ENCODE data around the gene TUBA1B. TPM values are rescaled to one million over a fixed set of nuclear protein-coding genes. Genes with fewer than 3 reads are reported as not detected.
"Not testable (repeated sequence)": the region's sequence is repeated elsewhere in the genome, so short reads cannot be mapped to it uniquely, and the experiment has no call there.

The TUBA1B gene
- 100 to 1,000 TPM in 5 of 6 donors, 10 to 100 TPM in 1; 87.0 to 764 (median 397) TPM for total RNA-seq

GRCh38 chr12:49131051-49131893 is at the start of gene TUBA1B:
Gene TUBA1B (minus strand): TSS chr12:49131395. CDS start chr12:49131300, 95 bp downstream.
- 0 to 1% methylated on average over 23 to 45 of the region's 79 CpGs for WGBS, 2 donors
- TF ChIP-seq CTCF (IDR thresholded peaks at IDR 0.05) (peak in 1 of 6 experiments; percentile 23), POLR2A (IDR thresholded peaks at IDR 0.05) (peak; percentile 84 to 99 (median 97)), EP300 (IDR thresholded peaks at IDR 0.05) (peak in 1 of 4 donors; percentile 35), POLR2AphosphoS5 (IDR thresholded peaks at IDR 0.05) (peak; percentile 98)
- peaks cover 15 to 32% (median 20%) of the 10 kb centered on the region in 4 donors for H3K36me3 ChIP-seq
- H3K4me1 ChIP-seq = peaks cover 27 to 35% (median 28%) of the 10 kb centered on the region in 4 donors
- H3K27ac ChIP-seq = peak within 1 kb of the TSS; percentile 99 to 100 (median 99)
- ATAC-seq (ENCODE audit: low FRiP score in 2 of 2) = peak; percentile 96
- peak within 1 kb of the TSS; percentile 43 to 98 (median 80) for H3K4me3 ChIP-seq
- H3K27me3 ChIP-seq = no peaks in the 10 kb centered on the region
- H3K9me3 ChIP-seq = no peaks in the 10 kb centered on the region
- peak; percentile 94 to 98 for DNase-seq

- Histone ChIP-seq H3K27ac (no peak overlapping the region), H3K4me3 (no peak overlapping the region), H3K36me3 (no peaks in the 10 kb centered on the region), H3K27me3 (no peaks in the 10 kb centered on the region), H3K9me3 (no peaks in the 10 kb centered on the region), H3K4me1 (no peaks in the 10 kb centered on the region)
- no peak for DNase-seq
- ATAC-seq (ENCODE audit: low FRiP score in 2 of 2) = no peak
- TF ChIP-seq CTCF (IDR thresholded peaks at IDR 0.05) = no peak
- no peak for TF ChIP-seq POLR2AphosphoS5 (IDR thresholded peaks at IDR 0.05)
- no peak for TF ChIP-seq POLR2A (IDR thresholded peaks at IDR 0.05)
- TF ChIP-seq EP300 (IDR thresholded peaks at IDR 0.05) = no peak
- WGBS, 2 donors = 71 to 87% methylated on average over 5 of the region's 5 CpGs
Measured at GRCh38 chr12:49174218-49174617, 43.0 kb upstream of the TUBA1B start.

- H3K9me3 ChIP-seq = no peaks in the 10 kb centered on the region
- no peaks in the 10 kb centered on the region for H3K36me3 ChIP-seq
- no peaks in the 10 kb centered on the region for H3K4me1 ChIP-seq
- TF ChIP-seq CTCF (IDR thresholded peaks at IDR 0.05) (no peak), EP300 (IDR thresholded peaks at IDR 0.05) (no peak)
- H3K27me3 ChIP-seq = no peaks in the 10 kb centered on the region
- DNase-seq = no peak
- no peak for ATAC-seq (ENCODE audit: low FRiP score in 2 of 2)
- no peak overlapping the region for H3K4me3 ChIP-seq
- no peak overlapping the region for H3K27ac ChIP-seq
Measured at GRCh38 chr12:49170924-49171323, 39.7 kb upstream of the TUBA1B start.

GRCh38 chr12:49165114-49165513 is 33.9 kb upstream of the TUBA1B start:
- ATAC-seq (ENCODE audit: low FRiP score in 2 of 2) (no peak), DNase-seq (no peak)
- H3K27ac ChIP-seq = no peak overlapping the region
- 92 to 93% methylated on average over 2 of the region's 2 CpGs for WGBS, 2 donors
- H3K4me3 ChIP-seq = no peak overlapping the region
- H3K27me3 ChIP-seq = no peaks in the 10 kb centered on the region
- no peaks in the 10 kb centered on the region for H3K9me3 ChIP-seq
- TF ChIP-seq EP300 (IDR thresholded peaks at IDR 0.05) (no peak), CTCF (IDR thresholded peaks at IDR 0.05) (no peak), POLR2AphosphoS5 (IDR thresholded peaks at IDR 0.05) (no peak), POLR2A (IDR thresholded peaks at IDR 0.05) (no peak)
- no peaks in the 10 kb centered on the region for H3K4me1 ChIP-seq
- H3K36me3 ChIP-seq = no peaks in the 10 kb centered on the region

GRCh38 chr12:49161901-49162300 is 30.7 kb upstream of the TUBA1B start:
- not testable (repeated sequence) for H3K27ac ChIP-seq; H3K27me3 ChIP-seq; H3K4me1 ChIP-seq; ATAC-seq (ENCODE audit: low FRiP score in 2 of 2); H3K4me3 ChIP-seq; DNase-seq; H3K36me3 ChIP-seq; H3K9me3 ChIP-seq
- 88 to 90% methylated on average over 4 of the region's 4 CpGs for WGBS, 2 donors

All from upper lobe of left lung (tissue), 6 donors.